ENCODE results near the gene CRIP1.

CRIP1 gene

DNA sequence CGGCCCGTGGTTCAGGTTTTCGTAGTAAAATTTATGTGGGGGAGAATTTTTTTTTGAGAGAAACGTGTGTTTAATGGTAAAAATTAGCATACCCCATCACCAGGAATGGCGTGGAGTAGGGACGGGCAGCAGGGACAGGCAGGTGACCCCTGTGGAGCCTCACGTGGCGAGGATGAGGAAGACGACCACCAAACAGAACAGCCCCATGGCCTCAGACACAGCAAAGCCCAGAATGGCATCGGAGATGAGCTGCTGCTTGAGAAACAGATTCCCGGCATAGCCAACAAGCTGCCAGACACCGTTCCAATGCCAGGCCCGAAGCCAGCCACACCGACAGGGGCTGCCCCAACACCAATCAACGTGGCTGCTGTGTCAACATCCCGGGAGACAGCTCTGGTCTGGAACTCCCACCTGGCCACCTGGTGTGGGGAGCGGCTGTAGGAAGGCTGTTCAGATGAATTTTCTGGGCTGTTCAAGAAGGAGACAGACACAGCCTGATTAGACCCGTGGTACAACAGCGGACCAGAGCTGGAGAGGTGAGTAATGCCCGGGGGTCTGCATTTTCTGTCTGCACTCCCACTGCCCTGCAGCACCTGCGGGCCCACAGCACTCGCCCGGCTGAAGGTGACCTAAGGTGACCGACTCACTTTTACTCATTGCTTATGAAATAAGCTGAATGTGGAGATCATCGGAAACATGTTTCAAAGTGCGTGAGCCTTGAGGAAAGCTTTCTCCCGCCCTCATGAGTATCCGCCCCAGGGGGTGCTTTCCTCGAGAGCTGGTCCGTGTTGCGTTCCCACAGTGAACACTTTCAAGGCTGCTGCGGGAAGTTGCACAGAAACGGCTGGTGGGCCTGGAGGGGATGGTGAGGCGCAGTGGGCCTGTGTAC, 50.2 kb downstream of the CRIP1 start:
- DNase-seq, result no peak

DNA sequence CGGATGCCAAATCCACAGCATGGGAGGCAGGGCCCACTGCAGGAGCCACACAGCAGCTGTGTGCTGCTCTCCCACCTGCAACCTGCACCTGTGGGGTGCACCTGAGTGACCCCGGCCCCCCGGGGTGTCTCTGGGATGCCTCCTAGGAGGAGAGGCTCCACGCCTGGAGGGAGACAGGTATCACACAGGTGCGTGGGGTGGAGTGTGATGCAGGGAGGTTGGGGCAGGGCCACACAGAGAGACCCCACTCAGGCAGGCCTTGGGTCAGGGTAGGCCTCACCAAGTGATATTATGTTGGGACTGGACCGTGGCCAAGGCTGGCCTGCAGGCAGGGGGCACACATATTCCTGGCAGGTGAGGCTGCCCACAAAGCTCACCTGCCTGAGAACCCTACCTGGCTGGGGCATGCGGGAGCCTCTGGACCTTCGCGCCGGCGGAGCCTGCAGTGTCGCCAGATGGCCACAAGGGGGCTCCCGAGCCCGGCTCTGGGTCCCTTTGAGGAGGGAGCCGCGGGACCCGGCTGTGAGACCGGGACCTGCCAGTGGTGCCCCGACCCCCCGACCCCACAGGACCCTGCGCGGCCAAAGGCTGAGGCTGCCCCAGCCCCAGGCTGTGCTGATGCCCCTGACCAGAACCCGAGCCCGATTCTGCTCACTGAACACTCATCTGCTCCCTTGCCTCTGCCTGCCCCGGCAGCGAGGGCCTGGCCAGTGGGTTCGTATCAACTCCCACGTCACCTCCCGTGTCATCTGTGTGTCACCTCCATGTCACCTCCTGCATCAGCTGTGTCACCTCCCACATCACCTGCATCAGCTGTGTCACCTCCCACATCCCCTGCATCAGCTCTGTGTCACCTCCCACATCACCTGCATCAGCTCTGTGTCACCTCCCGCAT, 51.1 kb downstream of the CRIP1 start:
- peak; percentile 61 for DNase-seq

Measured in DMS79 treated with DMSO at 0.1 percent for 48 hours (cell line).